ENCODE data around the gene TNFRSF1B.

DNA sequence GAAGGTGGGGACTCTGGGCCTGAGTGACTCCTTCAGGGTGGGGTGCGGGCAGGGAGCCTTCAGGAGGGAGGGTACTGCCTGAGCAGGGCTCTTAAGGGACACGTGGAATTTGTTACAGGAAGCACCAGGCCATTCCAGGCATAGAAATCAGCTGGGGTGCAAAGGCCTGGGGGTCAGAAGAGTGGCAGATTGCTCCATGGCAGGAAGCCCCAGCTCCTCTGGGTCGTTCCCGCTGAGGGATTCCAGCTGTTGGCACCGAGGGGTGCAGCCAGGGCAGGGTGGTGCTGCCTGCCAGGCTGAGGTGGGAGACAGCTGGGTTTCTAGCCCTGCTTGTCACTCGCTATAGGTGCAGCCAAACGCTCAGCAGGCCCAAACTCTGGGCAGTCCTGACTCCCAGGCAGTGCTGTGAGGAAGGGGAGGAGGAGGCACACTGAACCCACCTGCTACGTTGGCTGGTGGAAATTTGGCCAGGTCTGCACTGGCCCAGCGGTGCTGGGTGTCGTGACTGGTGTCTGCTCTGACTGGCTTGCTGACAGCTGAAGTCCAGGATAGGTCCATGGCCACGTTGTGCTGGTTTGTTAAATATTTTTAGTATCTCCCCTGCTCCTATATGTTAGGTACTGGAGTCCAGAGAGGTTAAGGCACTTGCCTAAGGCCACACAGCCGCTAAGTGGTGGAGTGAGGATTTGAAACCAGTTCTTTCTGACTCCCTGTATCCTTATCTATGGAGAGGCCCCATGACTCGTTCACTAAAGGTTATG is 19.3 kb downstream of the TNFRSF1B start:
- TF ChIP-seq TSHZ1 (tag by site-specific recombination; IDR thresholded peaks at IDR 0.05; ENCODE audit: borderline replicate concordance) (no peak), ZNF843 (tag by site-specific recombination; IDR thresholded peaks at IDR 0.05) (no peak)

All from HEK293 (cell line).